AG04449 (cell line): ENCODE measurements around the gene TBL1XR1.

Experiments used
- CTCF ChIA-PET: fragments of 350-600 bp; formaldehyde crosslinking; extraction: SDS; loops from one replicate; lab custom pipeline; 2021; ENCODE audit warnings: antibody characterized with exemption; lab: Yijun Ruan, JAX
- POLR2A ChIA-PET: fragments of 400-600, 350-600 bp; formaldehyde crosslinking; extraction: SDS; loops from one replicate; lab custom pipeline; 2020; ENCODE audit warnings: antibody characterized with exemption, inconsistent platforms; lab: Yijun Ruan, JAX
- DNase-seq: peaks from one replicate; pipeline ENCODE4 v3.0.0-alpha.2; 2010; ENCODE audit warnings: low read depth, low spot score
- H3K4me3 ChIP-seq: 2 replicates; pipeline ENCODE4 v1.5.1; 2011; ENCODE audit warnings: low read depth, mild to moderate bottlenecking, control low read depth, low read length
- CTCF ChIP-seq: IDR thresholded peaks from one replicate; pipeline ENCODE4 v1.5.1; 2011; ENCODE audit warnings: mild to moderate bottlenecking, moderate library complexity, low read length, control low read depth, inconsistent platforms; ENCODE audit not compliant: insufficient read depth; ENCODE audit errors: missing control alignments

Gene TBL1XR1

DNA sequence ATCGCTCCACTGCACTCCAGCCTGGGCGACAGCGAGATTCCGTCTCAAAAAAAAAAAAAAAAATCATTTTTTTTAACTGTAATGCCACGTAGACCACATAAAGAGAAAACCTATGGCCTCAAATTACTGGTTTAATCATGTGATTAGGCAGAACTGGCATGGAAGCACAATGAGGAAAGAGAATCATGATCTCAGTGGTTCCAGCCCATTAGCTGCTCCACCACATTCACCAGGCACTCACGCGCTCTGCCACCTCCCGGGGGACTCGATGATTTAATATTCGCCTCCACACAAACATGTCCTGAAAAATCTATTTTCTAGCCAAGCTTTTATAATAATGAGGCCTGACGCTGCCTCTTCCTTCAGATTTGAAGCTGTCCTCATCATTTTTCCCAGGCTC, 204.7 kb downstream of the TBL1XR1 start:
- TF ChIP-seq CTCF = no peak
- no peak for DNase-seq
- H3K4me3 ChIP-seq = no peak overlapping the region
- CTCF ChIA-PET = no interaction called here
- POLR2A ChIA-PET = no interaction called here

GRCh38 chr3:176988795-176989194, 208.5 kb downstream of the TBL1XR1 start:
- ChIA-PET CTCF (interaction anchor here (0.6 kb wide), 1 partner anchor 555 kb away, joined by 3 read pairs; no protein-coding TSS in a partner anchor), POLR2A (interaction anchor here (0.7 kb wide), 1 partner anchor 14 kb away, joined by 5 read pairs; no protein-coding TSS in a partner anchor)
- DNase-seq = no peak
- H3K4me3 ChIP-seq = no peak overlapping the region
- TF ChIP-seq CTCF = no peak

DNA sequence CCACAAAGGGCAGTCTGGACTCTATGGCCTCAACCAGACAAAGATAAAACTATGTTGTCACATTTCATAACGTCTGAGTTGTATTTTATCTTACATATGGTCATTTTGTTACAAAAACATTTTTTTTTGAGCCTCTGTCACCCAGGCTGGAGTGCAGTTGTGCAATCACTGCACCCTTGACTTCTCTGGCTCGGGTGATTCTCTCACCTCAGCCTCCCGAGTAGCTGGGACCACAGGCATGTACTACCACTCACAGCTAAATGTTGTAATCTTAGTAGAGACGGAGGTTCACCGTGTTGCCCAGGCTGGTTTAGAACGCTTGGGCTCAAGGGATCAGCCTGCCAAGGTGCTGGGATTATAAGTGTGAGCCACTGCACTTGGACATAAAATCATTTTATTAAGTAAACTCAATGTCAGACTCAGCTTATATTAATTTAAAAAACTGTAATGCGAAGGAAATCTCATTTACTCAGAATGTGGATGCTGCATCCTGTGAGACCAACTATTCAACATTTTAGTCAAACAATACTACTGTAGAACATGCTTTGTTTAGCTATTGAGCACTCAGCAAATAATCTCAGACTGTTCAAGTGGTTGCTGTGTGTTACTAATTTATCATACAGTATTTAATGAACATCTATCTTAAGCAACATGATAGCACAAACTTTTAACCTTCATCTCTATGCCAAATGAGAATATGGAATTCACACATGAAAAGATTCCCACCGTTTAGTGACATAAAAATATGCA, 209.2 kb downstream of the TBL1XR1 start:
- POLR2A ChIA-PET = no interaction called here
- DNase-seq = no peak
- CTCF ChIA-PET = no interaction called here
- TF ChIP-seq CTCF = no peak
- no peak overlapping the region for H3K4me3 ChIP-seq

DNA sequence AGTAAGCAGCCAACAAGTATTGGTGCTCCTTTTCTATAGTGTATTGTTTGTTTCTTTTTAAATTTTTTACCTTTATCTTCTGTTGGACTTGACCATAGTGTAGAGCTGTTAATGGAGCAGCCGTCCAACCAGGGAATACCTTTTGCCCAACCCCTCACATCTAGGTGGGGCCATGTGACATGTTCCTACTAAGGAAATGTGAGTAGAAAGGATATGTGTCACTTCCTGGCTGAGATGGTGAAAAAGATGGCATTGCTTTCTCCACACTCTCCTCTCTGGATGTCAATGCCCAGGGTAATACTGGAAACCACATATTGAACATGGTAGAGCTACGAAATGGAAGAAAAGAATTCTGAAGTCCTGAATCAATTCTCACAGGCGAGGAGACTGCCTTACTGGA, 218.8 kb downstream of the TBL1XR1 start:
- no peak overlapping the region for H3K4me3 ChIP-seq
- POLR2A ChIA-PET = no interaction called here
- DNase-seq = no peak
- CTCF ChIA-PET = no interaction called here
- TF ChIP-seq CTCF = no peak

GRCh38 chr3:176977331-176977730, 220.0 kb downstream of the TBL1XR1 start:
- no peak for DNase-seq
- POLR2A ChIA-PET = interaction anchor here (0.7 kb wide), 1 partner anchor 612 kb away, joined by 3 read pairs; no protein-coding TSS in a partner anchor
- no peak overlapping the region for H3K4me3 ChIP-seq
- TF ChIP-seq CTCF = no peak
- CTCF ChIA-PET = no interaction called here

- TF ChIP-seq CTCF = no peak
- ChIA-PET POLR2A (no interaction called here), CTCF (no interaction called here)
- no peak for DNase-seq
- no peak overlapping the region for H3K4me3 ChIP-seq
Observed at GRCh38 chr3:176976586-176976985, 220.7 kb downstream of the TBL1XR1 start.
